Lower leg skin (tissue), 4 donors: ENCODE measurements around the gene PLD3. TPM values are rescaled to one million over a fixed set of nuclear protein-coding genes. Genes with fewer than 3 reads are reported as not detected.

ENCODE experiments used
- DNase-seq, 2 donors: peaks; one replicate each; pipeline ENCODE4 v3.0.0-alpha.2; 2019; ENCODE audit warnings: low spot score in 2 of 2
- H3K4me3 ChIP-seq: fragments of 200-600 bp; sonication (generic); 2 replicates; pipeline ENCODE4 v1.5.1; 2017; ENCODE audit warnings: mild to moderate bottlenecking, low read depth; ENCODE audit not compliant: poor library complexity, severe bottlenecking
- POLR2A ChIP-seq, 2 donors: fragments of 450-650 bp; IDR thresholded peaks; one replicate each; pipeline ENCODE4 v1.6.1; 2016 to 2017; ENCODE audit warnings: antibody characterized with exemption in 2 of 2, mild to moderate bottlenecking in 1 of 2, moderate library complexity in 1 of 2
- WGBS, 2 donors: methylation state at CpG; one replicate each; pipeline ENCODE4 v1.1.5; 2018; 5-methylcytosine and 5-hydroxymethylcytosine counted together
- intact Hi-C: fragments of 100-400 bp; cut with DNase I; formaldehyde crosslinking; loops from one replicate; pipeline ENCODE4 v1.15.0; 2023; ENCODE audit warnings: low total_unique reads
- total RNA-seq, 4 donors: library from RNA; depleted of rRNA; stranded (reverse); fragments of >200 nt; gene quantifications; one replicate each; pipeline ENCODE4 v1.1.0, GENCODE V29; 2016
- TF ChIP-seq, protein P1 (sequence below), 3 donors: fragments of 450-650 bp; IDR thresholded peaks; one replicate each; pipeline ENCODE4 v1.5.1; 2016; ENCODE audit warnings: antibody characterized with exemption in 3 of 3, mild to moderate bottlenecking in 3 of 3, moderate library complexity in 2 of 3

Gene PLD3
- total RNA-seq, 4 donors from 2014 or later: 188 to 287 (median 256) TPM

DNA sequence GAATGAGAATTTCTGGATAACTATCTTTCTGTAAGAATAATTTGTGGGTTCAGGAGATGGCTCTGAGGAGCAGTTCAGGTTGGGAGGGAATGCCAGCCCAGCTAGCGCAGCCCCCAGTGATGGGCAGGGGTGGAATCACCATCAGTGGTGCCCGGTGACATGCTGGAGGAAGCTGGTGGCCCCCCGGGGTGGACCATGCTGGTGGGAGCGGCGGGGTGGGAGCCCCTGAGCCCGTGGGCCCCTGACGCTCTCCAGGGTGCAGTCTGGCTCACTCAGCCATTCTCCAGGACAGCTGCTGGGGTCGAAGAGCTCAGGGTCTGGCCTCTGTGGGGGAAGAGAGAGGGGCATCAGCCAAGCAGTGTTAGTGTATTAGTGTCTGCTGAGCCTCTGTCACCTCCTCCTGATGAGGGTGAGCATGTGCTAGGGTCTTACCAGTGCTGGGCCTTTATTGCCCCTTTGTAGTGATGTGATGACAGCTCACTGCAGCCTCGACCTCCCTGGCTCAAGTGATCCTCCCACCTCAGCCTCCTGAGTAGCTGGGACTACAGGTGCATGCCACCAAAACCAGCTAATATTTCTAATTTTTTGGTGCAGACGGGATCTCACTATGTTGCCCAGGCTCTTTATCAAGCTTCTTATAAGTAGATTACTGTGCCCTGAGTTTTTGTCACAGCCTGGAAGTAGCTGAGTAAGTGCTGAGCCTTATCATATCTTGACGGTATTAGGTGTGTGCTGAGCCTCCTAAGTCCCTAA is 31.1 kb downstream of the PLD3 start:
- intact Hi-C loops: no loop called here
- WGBS, 2 donors: 80 to 84% methylated on average over 7 to 11 of the region's 11 CpGs
- no peak for DNase-seq
- no peak overlapping the region for H3K4me3 ChIP-seq
- TF ChIP-seq POLR2A (IDR thresholded peaks at IDR 0.05): no peak
- TF ChIP-seq, protein P1, sequence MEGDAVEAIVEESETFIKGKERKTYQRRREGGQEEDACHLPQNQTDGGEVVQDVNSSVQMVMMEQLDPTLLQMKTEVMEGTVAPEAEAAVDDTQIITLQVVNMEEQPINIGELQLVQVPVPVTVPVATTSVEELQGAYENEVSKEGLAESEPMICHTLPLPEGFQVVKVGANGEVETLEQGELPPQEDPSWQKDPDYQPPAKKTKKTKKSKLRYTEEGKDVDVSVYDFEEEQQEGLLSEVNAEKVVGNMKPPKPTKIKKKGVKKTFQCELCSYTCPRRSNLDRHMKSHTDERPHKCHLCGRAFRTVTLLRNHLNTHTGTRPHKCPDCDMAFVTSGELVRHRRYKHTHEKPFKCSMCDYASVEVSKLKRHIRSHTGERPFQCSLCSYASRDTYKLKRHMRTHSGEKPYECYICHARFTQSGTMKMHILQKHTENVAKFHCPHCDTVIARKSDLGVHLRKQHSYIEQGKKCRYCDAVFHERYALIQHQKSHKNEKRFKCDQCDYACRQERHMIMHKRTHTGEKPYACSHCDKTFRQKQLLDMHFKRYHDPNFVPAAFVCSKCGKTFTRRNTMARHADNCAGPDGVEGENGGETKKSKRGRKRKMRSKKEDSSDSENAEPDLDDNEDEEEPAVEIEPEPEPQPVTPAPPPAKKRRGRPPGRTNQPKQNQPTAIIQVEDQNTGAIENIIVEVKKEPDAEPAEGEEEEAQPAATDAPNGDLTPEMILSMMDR (IDR thresholded peaks at IDR 0.05): no peak

DNA sequence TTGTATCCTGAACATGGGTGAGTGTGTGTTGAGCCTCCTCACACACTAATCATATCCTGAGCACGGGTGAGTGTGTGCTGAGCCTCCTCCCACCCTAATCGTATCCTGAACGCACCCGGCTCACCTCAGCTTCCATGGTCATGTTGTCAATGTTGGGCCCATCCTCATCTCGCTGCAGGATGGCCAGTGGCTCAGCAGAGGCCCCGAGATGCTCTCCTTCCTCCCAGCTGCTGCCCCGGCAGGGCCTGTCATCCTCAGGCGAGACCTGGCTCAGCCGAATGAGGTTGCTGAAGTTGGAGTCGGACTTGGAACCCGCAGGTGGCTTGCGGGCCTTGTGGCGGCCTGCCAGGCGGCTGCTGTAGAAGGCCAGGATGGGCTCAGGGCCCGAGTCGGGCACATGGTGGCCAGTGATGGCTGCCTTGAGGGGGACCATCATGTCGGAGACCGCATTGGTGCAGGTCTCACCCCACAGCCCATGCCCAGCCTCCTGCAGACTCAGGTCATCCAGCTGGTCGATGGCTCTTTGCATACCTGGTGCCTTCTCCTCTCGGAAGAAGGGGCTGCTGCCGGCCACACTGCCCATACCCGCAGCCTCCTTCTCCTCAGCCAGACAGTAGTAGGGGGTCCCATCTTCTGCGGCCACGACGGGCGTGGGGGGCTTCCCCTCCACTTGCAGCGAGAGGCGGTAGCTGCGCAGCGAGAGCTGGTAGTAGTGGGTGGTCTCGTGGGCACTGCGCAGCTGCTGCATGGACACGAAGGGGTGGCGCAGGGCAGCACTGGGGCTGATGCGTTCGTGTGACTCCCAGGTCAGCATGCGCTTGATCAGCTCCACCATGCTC is 31.9 kb downstream of the PLD3 start:
- DNase-seq: no peak
- intact Hi-C loops: no loop called here
- no peak overlapping the region for H3K4me3 ChIP-seq
- WGBS, 2 donors: 86 to 88% methylated on average over 23 to 29 of the region's 37 CpGs
- TF ChIP-seq POLR2A (IDR thresholded peaks at IDR 0.05): no peak
- TF ChIP-seq, protein P1 (IDR thresholded peaks at IDR 0.05): no peak

DNA sequence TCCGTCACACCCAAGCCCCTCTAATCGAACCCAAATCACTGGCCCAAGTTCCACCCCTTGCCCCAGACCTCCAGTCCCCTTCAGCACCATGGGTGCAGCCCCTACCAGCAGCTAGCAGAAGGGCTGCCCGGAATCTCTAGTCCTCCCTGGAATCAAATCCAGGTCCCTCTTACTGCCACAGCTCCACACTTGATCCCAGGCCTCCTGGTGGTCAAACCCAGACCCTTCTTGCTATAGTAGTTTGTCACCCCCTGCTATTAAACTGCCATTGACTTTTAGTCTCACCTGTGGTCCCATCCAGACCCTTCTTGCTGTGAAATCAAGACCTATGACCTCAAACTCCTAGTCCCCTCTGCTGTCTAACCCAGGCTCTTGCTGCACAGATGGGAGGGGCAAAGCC is 32.8 kb downstream of the PLD3 start:
- DNase-seq: no peak
- TF ChIP-seq, protein P1 (IDR thresholded peaks at IDR 0.05): no peak
- no peak for TF ChIP-seq POLR2A (IDR thresholded peaks at IDR 0.05)
- WGBS, 2 donors: 74 to 92% methylated on average over 3 of the region's 3 CpGs
- H3K4me3 ChIP-seq: no peak overlapping the region
- intact Hi-C loops: no loop called here

DNA sequence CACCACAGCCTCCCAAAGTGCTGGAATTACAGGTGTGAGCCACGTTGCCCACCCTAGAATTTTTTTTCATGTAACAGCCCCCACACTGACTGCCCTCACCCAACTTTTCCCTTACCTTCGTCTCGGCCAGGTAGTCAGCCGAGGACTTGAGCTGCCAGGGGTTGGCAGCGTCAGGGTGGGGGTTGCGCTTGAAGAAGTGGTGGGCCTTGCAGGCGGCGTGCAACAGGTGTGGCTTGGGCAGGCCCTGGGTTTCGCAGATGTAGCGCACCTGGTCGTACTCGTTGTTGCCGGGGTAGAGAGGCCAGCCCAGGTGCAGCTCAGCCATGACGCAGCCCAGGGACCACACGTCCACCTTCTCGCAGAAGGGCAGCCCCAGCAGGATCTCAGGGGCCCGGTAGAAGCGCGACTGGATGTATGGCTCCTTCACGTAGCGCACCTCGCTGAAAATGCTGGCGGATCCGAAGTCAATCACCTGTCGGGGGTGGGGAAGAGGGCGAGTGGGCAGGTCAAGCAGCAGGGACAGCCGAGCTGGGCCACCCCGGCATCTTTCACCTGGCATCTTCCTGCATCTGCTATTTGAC is 35.3 kb downstream of the PLD3 start:
- TF ChIP-seq POLR2A (IDR thresholded peaks at IDR 0.05): no peak
- TF ChIP-seq, protein P1 (IDR thresholded peaks at IDR 0.05): no peak
- DNase-seq: no peak
- no peak overlapping the region for H3K4me3 ChIP-seq
- intact Hi-C loops: no loop called here
- WGBS, 2 donors: 83 to 84% methylated on average over 24 to 26 of the region's 28 CpGs

DNA sequence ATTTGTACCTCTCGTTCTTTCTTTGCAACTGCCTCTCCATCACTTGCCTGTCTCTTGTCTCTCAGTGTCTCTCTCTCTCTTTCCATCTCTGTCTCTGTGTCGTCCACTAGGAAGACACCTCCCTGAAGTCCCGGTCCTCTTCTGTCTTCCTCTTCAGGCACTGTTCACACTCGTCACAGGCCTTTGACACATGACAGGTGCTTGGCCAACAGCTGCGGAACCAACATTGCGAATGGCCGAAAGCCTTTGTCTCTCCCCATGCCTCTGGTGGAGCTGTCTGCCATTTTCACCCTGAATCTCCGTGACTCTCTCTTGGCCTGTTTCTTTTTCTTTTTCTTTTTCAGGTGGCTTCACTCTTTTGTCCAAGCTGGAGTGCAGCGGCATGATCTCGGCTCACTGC is 38.7 kb downstream of the PLD3 start:
- intact Hi-C loops: no loop called here
- no peak overlapping the region for H3K4me3 ChIP-seq
- TF ChIP-seq, protein P1 (IDR thresholded peaks at IDR 0.05): no peak
- no peak for TF ChIP-seq POLR2A (IDR thresholded peaks at IDR 0.05)
- 94 to 96% methylated on average over 10 of the region's 10 CpGs for WGBS, 2 donors
- DNase-seq: no peak
